Endothelial cell of umbilical vein (primary cell): Measurements from ENCODE around the gene SHCBP1L. TPM values are rescaled to one million over a fixed set of nuclear protein-coding genes. Genes with fewer than 3 reads are reported as not detected.

Experiments used
- BruUV-seq: library from RNA; stranded (reverse); fragments of 400-500 nt; replicated peaks from 2 replicates; lab custom pipeline; 2021; lab: Mats Ljungman, UMichigan
- CTCF ChIA-PET: fragments of 300-600, 350-600 bp; sonication (Branson Sonifier 250); formaldehyde crosslinking; loops from one replicate; lab custom pipeline; 2021; ENCODE audit warnings: antibody characterized with exemption, inconsistent platforms; lab: Charles Lee
- POLR2A ChIA-PET: fragments of 300-600, 350-600 bp; sonication (Branson Sonifier 250); formaldehyde crosslinking; loops from one replicate; lab custom pipeline; 2021; ENCODE audit warnings: antibody characterized with exemption, inconsistent platforms; lab: Charles Lee
- DNase-seq: peaks from one replicate; pipeline ENCODE4 v3.0.0-alpha.2; 2011; ENCODE audit warnings: low read depth, low spot score
- FAIRE-seq: peaks from 2 replicates; lab custom pipeline; 2011; peaks lifted over from hg19 to GRCh38; lab: Jason Lieb, UNC
- H2AFZ ChIP-seq: 2 replicates; pipeline ENCODE4 v1.6.0; 2012; ENCODE audit warnings: low read depth, low read length, control low read depth, inconsistent platforms
- H3K27ac ChIP-seq: 2 replicates; pipeline ENCODE4 v1.5.1; 2011; ENCODE audit warnings: low read depth, mild to moderate bottlenecking, control low read depth, low read length, moderate library complexity; ENCODE audit not compliant: insufficient read depth
- H3K27me3 ChIP-seq, 2 experiments: 2 replicates each; pipeline versions ENCODE4 v1.6.0 to v1.6.1; 2011; ENCODE audit warnings: low read length in 2 of 2, mixed read lengths in 1 of 2; ENCODE audit not compliant: control insufficient read depth in 2 of 2, insufficient read depth in 2 of 2
- H3K36me3 ChIP-seq, 2 experiments: 2 replicates in 1 of 2; 3 replicates in 1 of 2; pipeline ENCODE4 v1.5.1; 2011; ENCODE audit warnings: low read length in 2 of 2, mild to moderate bottlenecking in 1 of 2, moderate library complexity in 1 of 2; ENCODE audit not compliant: control insufficient read depth in 2 of 2, insufficient read depth in 2 of 2; ENCODE audit errors: extremely low read depth in 1 of 2
- H3K4me1 ChIP-seq: 3 replicates; pipeline ENCODE4 v1.5.1; 2011; ENCODE audit warnings: mild to moderate bottlenecking, low read length; ENCODE audit not compliant: control insufficient read depth, insufficient read depth; ENCODE audit errors: extremely low read depth
- H3K4me2 ChIP-seq: 2 replicates; pipeline ENCODE4 v1.6.1; 2011; ENCODE audit warnings: low read length, control low read depth, mixed read lengths; ENCODE audit not compliant: insufficient read depth
- H3K4me3 ChIP-seq, 3 experiments: fragments of 200-600 bp in 1 of 3; sonication (generic), shearing (Covaris generic) in 1 of 3; replicated peaks in 1 of 3; 2 replicates each; pipeline ENCODE4 v1.5.1; 2011 to 2016; ENCODE audit warnings: control low read depth in 3 of 3, low read length in 3 of 3, mild to moderate bottlenecking in 2 of 3, inconsistent platforms in 1 of 3, low read depth in 1 of 3, moderate library complexity in 1 of 3; ENCODE audit not compliant: insufficient read depth in 1 of 3
- H3K79me2 ChIP-seq: 2 replicates; pipeline ENCODE4 v1.6.0; 2012; ENCODE audit warnings: low read length, inconsistent platforms; ENCODE audit not compliant: control insufficient read depth, insufficient read depth
- H3K9ac ChIP-seq: replicated peaks from 2 replicates; pipeline ENCODE3; 2011; ENCODE audit warnings: low read length, control low read depth; ENCODE audit not compliant: insufficient read depth; ENCODE audit errors: extremely low read depth
- H3K9me1 ChIP-seq: replicated peaks from 3 replicates; pipeline ENCODE4 v1.6.0; 2011; ENCODE audit warnings: mild to moderate bottlenecking, low read length; ENCODE audit not compliant: control insufficient read depth, insufficient read depth; ENCODE audit errors: extremely low read depth
- H3K9me3 ChIP-seq: replicated peaks from 2 replicates; pipeline ENCODE4 v1.5.1; 2012; ENCODE audit warnings: low read length, inconsistent platforms; ENCODE audit not compliant: control insufficient read depth, insufficient read depth
- H4K20me1 ChIP-seq: replicated peaks from 2 replicates; pipeline ENCODE3; 2011; ENCODE audit warnings: mild to moderate bottlenecking, low read length; ENCODE audit not compliant: control insufficient read depth, insufficient read depth; ENCODE audit errors: extremely low read depth
- CTCF ChIP-seq, 2 donors: IDR thresholded peaks; 1 replicate in 1 of 2; 2 replicates in 1 of 2; pipeline ENCODE4 v1.5.1; 2011; ENCODE audit warnings: low read length in 2 of 2, mild to moderate bottlenecking in 2 of 2, moderate library complexity in 2 of 2, control low read depth in 1 of 2, inconsistent platforms in 1 of 2, low read depth in 1 of 2; ENCODE audit not compliant: insufficient read depth in 1 of 2; ENCODE audit errors: extremely low read depth in 1 of 2
- EZH2 ChIP-seq: IDR thresholded peaks from 2 replicates; pipeline ENCODE4 v1.6.1; 2012; ENCODE audit warnings: borderline replicate concordance, low read depth, mild to moderate bottlenecking, moderate library complexity, low read length, inconsistent platforms; ENCODE audit not compliant: severe bottlenecking
- FOS ChIP-seq: IDR thresholded peaks from 2 replicates; pipeline ENCODE4 v1.6.1; 2011; ENCODE audit warnings: mild to moderate bottlenecking, low read length, moderate library complexity, borderline replicate concordance; ENCODE audit not compliant: insufficient read depth
- GATA2 ChIP-seq: IDR thresholded peaks from 2 replicates; pipeline ENCODE4 v1.7.0; 2011; ENCODE audit warnings: low read depth, mild to moderate bottlenecking, moderate library complexity, mixed read lengths, low read length; ENCODE audit not compliant: insufficient read length, insufficient read depth
- JUN ChIP-seq: IDR thresholded peaks from 2 replicates; pipeline ENCODE4 v1.6.1; 2011; ENCODE audit warnings: borderline replicate concordance, low read depth; ENCODE audit not compliant: insufficient read length, insufficient read depth
- MYC ChIP-seq: IDR thresholded peaks from one replicate; pipeline ENCODE4 v1.6.1; 2011; ENCODE audit warnings: mild to moderate bottlenecking, low read depth, low read length
- POLR2A ChIP-seq: IDR thresholded peaks from 2 replicates; pipeline ENCODE4 v1.6.1; 2012; ENCODE audit warnings: low read depth, mild to moderate bottlenecking, control low read depth, low read length
- POLR2AphosphoS5 ChIP-seq: IDR thresholded peaks from 2 replicates; pipeline ENCODE4 v1.6.1; 2012; ENCODE audit warnings: low read depth, mild to moderate bottlenecking, control low read depth, low read length, moderate library complexity; ENCODE audit not compliant: insufficient read depth
- dilution Hi-C: fragments of 300-500 bp; cut with MboI; formaldehyde crosslinking; loops from one replicate; pipeline ENCODE4 v1.15.0; 2019; ENCODE audit warnings: low sequenced_read_pairs; ENCODE audit not compliant: extremely low pct_ligation_motif_present
- intact Hi-C: fragments of 100-400 bp; cut with micrococcal nuclease; formaldehyde crosslinking; loops from one replicate; pipeline ENCODE4 v1.10.0; 2022
- polyA plus RNA-seq, 4 experiments: library from polyadenylated mRNA; depleted of rRNA in 3 of 4; stranded (reverse) in 3 of 4; unstranded in 1 of 4; fragments of >200 nt; gene quantifications; 2 replicates each; pipeline versions ENCODE4 v1.2.1 to v1.2.3, GENCODE V29; 2011 to 2012; ENCODE audit warnings: missing spikeins in 1 of 4
- total RNA-seq: library from RNA; stranded (reverse); gene quantifications from 2 replicates; pipeline ENCODE4 v1.2.3, GENCODE V29; 2021
- TF ChIP-seq, protein P1 (sequence below): IDR thresholded peaks from 2 replicates; pipeline ENCODE4 v1.6.1; 2011; ENCODE audit not compliant: insufficient read depth, insufficient read length

SHCBP1L gene
- total and polyA plus RNA-seq, 2 donors (not counting 3 experiments of a cell fraction or from before 2014, with no cell fraction given), result not detected

DNA sequence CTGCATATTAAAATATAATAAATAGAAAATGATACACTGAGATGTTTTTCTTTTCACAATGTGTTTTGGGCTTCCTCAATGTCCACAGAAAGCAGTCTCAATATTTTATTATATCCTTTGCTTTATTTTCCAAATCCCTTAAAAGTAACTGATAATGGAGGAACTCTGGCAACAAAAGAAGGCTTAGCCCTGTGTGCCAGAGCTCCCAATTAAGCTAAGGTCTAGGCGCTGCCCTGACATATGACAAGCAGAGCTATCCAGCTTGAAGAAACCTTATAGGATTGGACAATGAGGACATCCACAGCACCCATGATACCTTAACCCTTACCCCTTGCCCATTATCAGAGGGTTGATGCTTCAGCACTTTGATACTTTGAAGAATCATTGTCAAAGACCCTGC is 12.9 kb upstream of the SHCBP1L start:
- H3K4me2 ChIP-seq, result no peak overlapping the region
- no peaks in the 10 kb centered on the region for H3K27me3 ChIP-seq
- DNase-seq (no peak), FAIRE-seq (no peak)
- ChIA-PET POLR2A (no interaction called here), CTCF (interaction anchor here (0.9 to 2.9 kb wide), 6 partner anchors 10 to 353 kb away, joined by 3 to 10 read pairs (median 7); no protein-coding TSS in a partner anchor)
- H3K27ac ChIP-seq, result no peak overlapping the region
- no peaks in the 10 kb centered on the region for H4K20me1 ChIP-seq
- no peaks in the 10 kb centered on the region for H3K9me3 ChIP-seq
- no peaks in the 10 kb centered on the region for H3K79me2 ChIP-seq
- H3K4me1 ChIP-seq, result peaks cover 6% of the 10 kb centered on the region
- no peak overlapping the region for H2AFZ ChIP-seq
- H3K4me3 ChIP-seq, result no peak overlapping the region
- no peak overlapping the region for H3K9ac ChIP-seq
- TF ChIP-seq JUN (no peak), POLR2AphosphoS5 (no peak), CTCF (IDR thresholded peaks at IDR 0.05; ENCODE audit: extremely low read depth in 1 of 2, insufficient read depth in 1 of 2, low read depth in 1 of 2, low read length in 2 of 2) (no peak), FOS (no peak), EZH2 (no peak), GATA2 (no peak), POLR2A (no peak), MYC (no peak)
- TF ChIP-seq, protein P1, sequence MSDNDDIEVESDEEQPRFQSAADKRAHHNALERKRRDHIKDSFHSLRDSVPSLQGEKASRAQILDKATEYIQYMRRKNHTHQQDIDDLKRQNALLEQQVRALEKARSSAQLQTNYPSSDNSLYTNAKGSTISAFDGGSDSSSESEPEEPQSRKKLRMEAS, result no peak
- H3K36me3 ChIP-seq, result no peaks in the 10 kb centered on the region
- no TSS peak for BruUV-seq
- intact Hi-C loops (no loop called here), dilution Hi-C loops (no loop called here)
- H3K9me1 ChIP-seq, result no peaks in the 10 kb centered on the region
